Fibroblast of lung (primary cell): ENCODE results near the gene PKIB. TPM values are rescaled to one million over a fixed set of nuclear protein-coding genes. Genes with fewer than 3 reads are reported as not detected.
A peak's percentile ranks its signal among the peaks of the same experiment; 100 is the strongest.
"Not testable (repeated sequence)": the region's sequence is repeated elsewhere in the genome, so short reads cannot be mapped to it uniquely, and the experiment has no call there.

ENCODE experiments used
- DNase-seq, 2 donors: peaks; one replicate each; pipeline versions ENCODE4 v3.0.0 to v3.0.0-alpha.2; 2010; ENCODE audit warnings: low read depth in 2 of 2
- H2AFZ ChIP-seq: 2 replicates; pipeline ENCODE4 v1.5.1; 2012; ENCODE audit warnings: low read length, control low read depth, inconsistent platforms
- H3K27ac ChIP-seq: 2 replicates; pipeline ENCODE4 v1.5.1; 2011; ENCODE audit warnings: low read length, control low read depth; ENCODE audit not compliant: insufficient read depth
- H3K27me3 ChIP-seq: 2 replicates; pipeline ENCODE4 v1.5.1; 2011; ENCODE audit warnings: mild to moderate bottlenecking, low read length; ENCODE audit not compliant: control insufficient read depth, insufficient read depth
- H3K36me3 ChIP-seq: 2 replicates; pipeline ENCODE4 v1.5.1; 2011; ENCODE audit warnings: low read length; ENCODE audit not compliant: control insufficient read depth, insufficient read depth
- H3K4me1 ChIP-seq: 2 replicates; pipeline ENCODE4 v1.5.1; 2011; ENCODE audit warnings: low read length; ENCODE audit not compliant: control insufficient read depth, insufficient read depth; ENCODE audit errors: extremely low read depth
- H3K4me2 ChIP-seq: 2 replicates; pipeline ENCODE4 v1.5.1; 2011; ENCODE audit warnings: low read length, control low read depth; ENCODE audit not compliant: insufficient read depth; ENCODE audit errors: extremely low read depth
- H3K4me3 ChIP-seq, 4 experiments: fragments of 200-600 bp in 1 of 4; sonication (generic) in 1 of 4; replicated peaks in 1 of 4; 2 replicates each; pipeline ENCODE4 v1.5.1; 2011 to 2016; ENCODE audit warnings: low read length in 4 of 4, low read depth in 3 of 4, mild to moderate bottlenecking in 3 of 4, control low read depth in 2 of 4, inconsistent platforms in 1 of 4, mixed read lengths in 1 of 4; ENCODE audit not compliant: insufficient read depth in 1 of 4; ENCODE audit errors: control extremely low read depth in 1 of 4
- H3K79me2 ChIP-seq: 2 replicates; pipeline ENCODE4 v1.5.1; 2012; ENCODE audit warnings: mild to moderate bottlenecking, low read length, inconsistent platforms; ENCODE audit not compliant: control insufficient read depth, insufficient read depth
- H3K9ac ChIP-seq: 2 replicates; pipeline ENCODE4 v1.5.1; 2011; ENCODE audit warnings: mild to moderate bottlenecking, low read length, control low read depth; ENCODE audit not compliant: insufficient read depth
- H3K9me3 ChIP-seq: 2 replicates; pipeline ENCODE4 v1.5.1; 2012; ENCODE audit warnings: low read depth, low read length; ENCODE audit not compliant: control insufficient read depth, insufficient read depth
- H4K20me1 ChIP-seq: 2 replicates; pipeline ENCODE4 v1.5.1; 2011; ENCODE audit warnings: low read length; ENCODE audit not compliant: control insufficient read depth, insufficient read depth; ENCODE audit errors: extremely low read depth
- EZH2 ChIP-seq: IDR thresholded peaks from 2 replicates; pipeline ENCODE4 v1.5.1; 2012; ENCODE audit warnings: low read length, control low read depth, mild to moderate bottlenecking; ENCODE audit errors: missing control alignments
- polyA plus RNA-seq, 2 donors: library from polyadenylated mRNA; depleted of rRNA in 1 of 2; stranded (reverse) in 1 of 2; unstranded in 1 of 2; fragments of >200 nt; gene quantifications; 2 replicates each; pipeline ENCODE4 v1.2.1, GENCODE V29; 2011 to 2012; ENCODE audit warnings: missing spikeins in 1 of 2
- total RNA-seq: library from RNA; depleted of rRNA; stranded (reverse); fragments of >200 nt; gene quantifications from 2 replicates; pipeline ENCODE4 v1.2.1, GENCODE V29; 2014
- TF ChIP-seq, protein P1 (sequence below), 2 donors: IDR thresholded peaks in 1 of 2; conservative IDR thresholded peaks in 1 of 2; 1 replicate in 1 of 2; 2 replicates in 1 of 2; pipeline ENCODE4 v1.5.1; 2011 to 2012; ENCODE audit warnings: low read length in 2 of 2, control low read depth in 1 of 2, inconsistent platforms in 1 of 2, low read depth in 1 of 2, mild to moderate bottlenecking in 1 of 2

PKIB gene
- total and polyA plus RNA-seq, 2 donors (not counting 1 experiment from before 2014, with no cell fraction given), result 1.3 to 4.4 TPM

DNA sequence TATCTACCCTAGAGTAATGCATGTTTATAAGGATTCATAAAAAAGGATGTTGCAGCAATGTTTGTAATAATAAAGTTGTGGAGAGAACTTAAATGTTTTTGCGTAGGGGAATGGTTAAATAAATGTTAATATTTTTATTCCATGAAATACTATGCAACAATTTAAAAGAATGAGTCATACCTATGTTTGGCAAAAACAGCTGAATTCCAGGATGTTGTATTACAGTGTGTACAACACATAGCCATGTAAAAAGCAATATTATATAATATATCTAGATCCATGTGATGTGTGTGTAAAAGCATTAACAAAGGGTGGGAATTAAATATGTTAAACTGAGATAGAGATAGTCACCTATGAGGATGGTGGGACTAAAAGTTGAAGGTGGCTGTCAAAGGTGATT is 21.1 kb upstream of the PKIB start:
- H4K20me1 ChIP-seq, result no peaks in the 10 kb centered on the region
- no peak for TF ChIP-seq EZH2
- no peak for DNase-seq
- H3K4me2 ChIP-seq, result no peak overlapping the region
- no peaks in the 10 kb centered on the region for H3K27me3 ChIP-seq
- no peak overlapping the region for H3K27ac ChIP-seq
- no peaks in the 10 kb centered on the region for H3K9me3 ChIP-seq
- H3K9ac ChIP-seq, result no peak overlapping the region
- H3K36me3 ChIP-seq, result no peaks in the 10 kb centered on the region
- no peak overlapping the region for H3K4me3 ChIP-seq
- H3K4me1 ChIP-seq, result no peaks in the 10 kb centered on the region
- no peak overlapping the region for H2AFZ ChIP-seq
- H3K79me2 ChIP-seq, result no peaks in the 10 kb centered on the region

- H4K20me1 ChIP-seq, H3K27me3 ChIP-seq, H3K27ac ChIP-seq, H3K4me2 ChIP-seq, H3K9ac ChIP-seq, H2AFZ ChIP-seq, H3K4me1 ChIP-seq, H3K4me3 ChIP-seq, H3K79me2 ChIP-seq, H3K36me3 ChIP-seq, H3K9me3 ChIP-seq, DNase-seq: not testable (repeated sequence)
Measured at GRCh38 chr6:122598295-122598694, 11.9 kb upstream of the PKIB start.

GRCh38 chr6:122604676-122605075 is 5.5 kb upstream of the PKIB start:
- Histone ChIP-seq H2AFZ (no peak overlapping the region), H3K27ac (no peak overlapping the region), H3K36me3 (no peaks in the 10 kb centered on the region), H3K4me1 (no peaks in the 10 kb centered on the region), H3K9ac (no peak overlapping the region), H3K4me3 (no peak overlapping the region), H4K20me1 (no peaks in the 10 kb centered on the region), H3K27me3 (no peaks in the 10 kb centered on the region), H3K79me2 (no peaks in the 10 kb centered on the region), H3K9me3 (no peaks in the 10 kb centered on the region), H3K4me2 (no peak overlapping the region)
- no peak for DNase-seq
- no peak for TF ChIP-seq EZH2
- TF ChIP-seq, protein P1, sequence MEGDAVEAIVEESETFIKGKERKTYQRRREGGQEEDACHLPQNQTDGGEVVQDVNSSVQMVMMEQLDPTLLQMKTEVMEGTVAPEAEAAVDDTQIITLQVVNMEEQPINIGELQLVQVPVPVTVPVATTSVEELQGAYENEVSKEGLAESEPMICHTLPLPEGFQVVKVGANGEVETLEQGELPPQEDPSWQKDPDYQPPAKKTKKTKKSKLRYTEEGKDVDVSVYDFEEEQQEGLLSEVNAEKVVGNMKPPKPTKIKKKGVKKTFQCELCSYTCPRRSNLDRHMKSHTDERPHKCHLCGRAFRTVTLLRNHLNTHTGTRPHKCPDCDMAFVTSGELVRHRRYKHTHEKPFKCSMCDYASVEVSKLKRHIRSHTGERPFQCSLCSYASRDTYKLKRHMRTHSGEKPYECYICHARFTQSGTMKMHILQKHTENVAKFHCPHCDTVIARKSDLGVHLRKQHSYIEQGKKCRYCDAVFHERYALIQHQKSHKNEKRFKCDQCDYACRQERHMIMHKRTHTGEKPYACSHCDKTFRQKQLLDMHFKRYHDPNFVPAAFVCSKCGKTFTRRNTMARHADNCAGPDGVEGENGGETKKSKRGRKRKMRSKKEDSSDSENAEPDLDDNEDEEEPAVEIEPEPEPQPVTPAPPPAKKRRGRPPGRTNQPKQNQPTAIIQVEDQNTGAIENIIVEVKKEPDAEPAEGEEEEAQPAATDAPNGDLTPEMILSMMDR (conservative IDR thresholded peaks at IDR 0.05 in 1 of 2, IDR thresholded peaks at IDR 0.05 in 1 of 2; ENCODE audit: low read depth in 1 of 2, low read length in 2 of 2), result no peak

DNA sequence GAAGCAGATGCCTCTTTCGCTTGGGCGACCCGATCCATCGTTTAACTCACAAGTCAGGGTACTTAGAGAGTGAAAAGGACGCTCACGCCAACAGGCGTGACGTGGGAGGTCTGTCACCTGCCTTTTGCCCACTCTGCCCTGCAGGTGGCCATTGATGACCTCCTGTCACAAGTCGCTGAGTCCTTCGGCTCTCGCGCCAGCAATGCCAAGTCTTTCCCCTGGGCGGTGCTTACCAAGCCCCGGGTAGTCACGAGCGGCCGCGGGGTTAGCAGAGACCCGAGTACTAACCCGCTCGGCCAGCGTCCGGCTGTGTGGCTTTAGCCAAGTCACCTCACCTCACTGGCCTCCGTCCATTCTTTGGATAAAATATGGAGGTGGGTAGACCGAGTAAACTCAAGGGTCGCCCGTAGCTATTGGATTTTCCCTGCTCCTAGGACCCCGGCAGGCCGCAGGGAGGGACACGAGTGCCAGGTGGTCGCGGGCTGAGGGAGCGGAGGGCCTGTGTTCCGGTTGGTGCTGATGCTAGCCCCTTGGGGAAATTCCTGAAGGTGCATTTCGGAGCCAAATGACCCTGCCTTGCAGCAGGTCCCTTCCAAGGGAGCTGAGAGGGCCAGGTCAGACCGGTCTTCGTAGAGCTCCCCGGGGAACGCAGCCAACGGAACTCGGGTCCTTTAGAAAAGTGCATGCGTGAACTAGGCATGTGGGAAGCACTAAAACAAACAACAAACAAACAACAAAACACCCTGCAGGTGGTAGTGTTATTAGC is 668 bp downstream of the PKIB start:
- H3K4me1 ChIP-seq, result no peaks in the 10 kb centered on the region
- H3K4me3 ChIP-seq, result peak overlapping the region; percentile 60 to 93 (median 64)
- H4K20me1 ChIP-seq, result no peaks in the 10 kb centered on the region
- no peaks in the 10 kb centered on the region for H3K79me2 ChIP-seq
- TF ChIP-seq EZH2, result no peak
- TF ChIP-seq, protein P1 (conservative IDR thresholded peaks at IDR 0.05 in 1 of 2, IDR thresholded peaks at IDR 0.05 in 1 of 2; ENCODE audit: low read depth in 1 of 2, low read length in 2 of 2), result no peak
- peaks cover 6% of the 10 kb centered on the region for H3K27me3 ChIP-seq
- no peak overlapping the region for H3K27ac ChIP-seq
- H3K9ac ChIP-seq, result no peak overlapping the region
- H2AFZ ChIP-seq, result peak overlapping the region; percentile 87
- peak overlapping the region; percentile 97 for H3K4me2 ChIP-seq
- DNase-seq, result peak; percentile 37 to 56
- H3K36me3 ChIP-seq, result no peaks in the 10 kb centered on the region
- no peaks in the 10 kb centered on the region for H3K9me3 ChIP-seq
